Subcutaneous adipose tissue (tissue), 4 donors: ENCODE measurements around the gene AMACR. TPM values are rescaled to one million over a fixed set of nuclear protein-coding genes. Genes with fewer than 3 reads are reported as not detected.

Experiments
- total RNA-seq, 4 donors: library from RNA; depleted of rRNA; stranded (reverse); fragments of >200 nt; gene quantifications; one replicate each; pipeline ENCODE4 v1.1.0, GENCODE V29; 2016
- TF ChIP-seq, protein P1 (sequence below): fragments of 450-650 bp; IDR thresholded peaks from one replicate; pipeline ENCODE4 v1.5.1; 2016; ENCODE audit warnings: low read depth, mild to moderate bottlenecking, control low read depth, antibody characterized with exemption, moderate library complexity

The AMACR gene
- total RNA-seq, 4 donors from 2014 or later: 5.1 to 15.4 (median 7.0) TPM

DNA sequence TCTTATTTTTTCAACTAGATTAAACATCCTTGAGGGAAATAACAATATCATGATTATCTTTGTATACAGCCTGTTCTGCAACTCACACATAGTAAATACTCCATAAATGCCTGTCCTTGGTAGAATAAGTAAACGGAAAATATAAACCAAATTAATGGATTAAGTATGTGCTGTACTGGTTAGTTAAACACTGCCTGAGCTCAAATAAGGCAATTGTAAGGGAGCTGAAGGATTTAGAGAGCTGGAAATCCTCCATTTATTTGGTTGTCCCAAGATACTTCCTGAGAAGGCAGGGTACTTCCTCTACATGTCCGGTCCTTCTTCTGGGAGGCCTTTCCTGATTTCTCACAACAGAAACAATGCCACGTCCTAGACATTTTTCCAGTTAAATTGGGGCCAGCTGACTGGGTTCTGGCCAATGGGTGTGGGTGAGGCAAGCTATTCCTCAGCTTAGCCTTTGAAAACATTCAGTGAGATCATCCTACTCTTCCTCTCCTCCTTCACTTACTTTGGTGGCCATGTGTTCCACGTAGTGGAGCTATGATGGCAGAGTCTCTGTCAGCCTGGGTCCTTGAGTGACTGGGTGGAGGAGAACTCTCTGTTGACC is 43.6 kb upstream of the AMACR start:
- TF ChIP-seq, protein P1, sequence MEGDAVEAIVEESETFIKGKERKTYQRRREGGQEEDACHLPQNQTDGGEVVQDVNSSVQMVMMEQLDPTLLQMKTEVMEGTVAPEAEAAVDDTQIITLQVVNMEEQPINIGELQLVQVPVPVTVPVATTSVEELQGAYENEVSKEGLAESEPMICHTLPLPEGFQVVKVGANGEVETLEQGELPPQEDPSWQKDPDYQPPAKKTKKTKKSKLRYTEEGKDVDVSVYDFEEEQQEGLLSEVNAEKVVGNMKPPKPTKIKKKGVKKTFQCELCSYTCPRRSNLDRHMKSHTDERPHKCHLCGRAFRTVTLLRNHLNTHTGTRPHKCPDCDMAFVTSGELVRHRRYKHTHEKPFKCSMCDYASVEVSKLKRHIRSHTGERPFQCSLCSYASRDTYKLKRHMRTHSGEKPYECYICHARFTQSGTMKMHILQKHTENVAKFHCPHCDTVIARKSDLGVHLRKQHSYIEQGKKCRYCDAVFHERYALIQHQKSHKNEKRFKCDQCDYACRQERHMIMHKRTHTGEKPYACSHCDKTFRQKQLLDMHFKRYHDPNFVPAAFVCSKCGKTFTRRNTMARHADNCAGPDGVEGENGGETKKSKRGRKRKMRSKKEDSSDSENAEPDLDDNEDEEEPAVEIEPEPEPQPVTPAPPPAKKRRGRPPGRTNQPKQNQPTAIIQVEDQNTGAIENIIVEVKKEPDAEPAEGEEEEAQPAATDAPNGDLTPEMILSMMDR: no peak

DNA sequence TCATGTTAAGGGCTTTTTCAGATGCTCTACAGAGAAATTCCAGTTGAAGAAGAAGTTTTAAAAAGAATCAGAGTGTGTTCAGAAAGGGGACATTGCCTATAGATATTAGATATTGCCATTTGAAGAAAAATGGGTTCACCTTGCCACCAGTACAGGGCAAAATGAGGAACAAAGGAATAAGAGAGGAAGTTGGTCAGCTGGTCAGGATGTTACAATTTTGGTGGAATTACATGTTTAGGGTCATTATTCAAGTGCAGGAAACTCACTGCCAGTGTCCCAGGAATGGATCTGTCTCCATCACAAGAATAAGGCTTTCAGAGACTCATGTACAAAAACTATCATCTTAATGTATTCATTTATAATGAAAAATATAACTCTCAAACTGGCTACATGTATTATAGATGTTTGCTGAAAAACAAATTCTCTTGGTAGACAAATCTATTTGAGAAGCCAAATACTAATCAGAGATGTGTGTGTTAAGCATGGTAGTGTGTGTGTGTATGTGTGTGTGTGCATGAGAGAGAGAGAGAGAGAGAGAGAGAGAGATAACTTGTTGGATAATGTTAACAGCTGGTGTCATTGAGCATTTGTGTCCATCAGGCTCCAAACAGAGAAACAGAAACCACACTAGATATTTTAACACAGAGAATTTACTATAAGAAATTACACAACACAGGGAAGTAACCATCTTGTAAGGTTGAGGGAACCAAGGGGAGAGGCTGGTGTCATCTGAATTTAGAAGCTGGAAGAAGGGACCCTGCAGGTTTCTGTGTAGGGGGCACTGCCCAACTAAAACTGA is 40.1 kb upstream of the AMACR start:
- TF ChIP-seq, protein P1: no peak

DNA sequence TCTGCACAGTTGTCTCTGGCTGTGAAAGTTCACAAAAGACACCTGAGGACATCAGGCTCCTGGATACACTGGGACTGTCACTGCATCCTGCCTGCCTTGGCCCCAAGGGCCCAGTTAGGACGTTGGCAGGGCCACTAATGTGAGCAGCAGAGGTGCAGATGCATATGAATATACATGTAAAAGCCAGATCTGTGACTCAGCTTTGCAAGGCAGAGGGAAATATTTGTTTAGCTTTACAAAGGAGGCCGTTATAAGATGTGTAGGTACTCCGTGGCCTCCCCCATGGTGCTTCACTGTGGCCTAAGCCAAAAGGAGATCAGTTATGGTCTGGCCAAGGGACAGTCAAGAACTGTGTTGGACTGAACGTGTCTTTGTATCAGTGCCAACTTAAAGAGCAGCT is 39.3 kb upstream of the AMACR start:
- TF ChIP-seq, protein P1: no peak

DNA sequence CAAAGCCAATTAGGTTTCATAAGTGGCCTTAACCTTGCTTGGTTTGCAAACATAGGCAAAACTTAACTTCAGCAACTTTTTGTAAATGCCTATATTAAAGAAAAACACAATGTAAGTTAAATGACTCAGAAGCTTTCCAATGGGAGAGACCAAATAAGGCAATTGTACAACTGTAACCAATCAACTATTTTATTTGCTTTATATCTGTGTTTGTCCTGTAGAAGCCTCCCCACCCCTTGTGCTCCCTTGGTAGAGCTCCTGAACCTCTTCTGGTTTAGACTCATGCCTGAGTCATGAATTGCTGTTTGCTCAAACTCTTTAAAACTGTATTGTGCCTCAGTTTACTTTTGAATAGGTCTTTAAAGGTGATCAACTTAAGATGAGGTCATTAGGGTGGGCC is 38.1 kb upstream of the AMACR start:
- TF ChIP-seq, protein P1: no peak

DNA sequence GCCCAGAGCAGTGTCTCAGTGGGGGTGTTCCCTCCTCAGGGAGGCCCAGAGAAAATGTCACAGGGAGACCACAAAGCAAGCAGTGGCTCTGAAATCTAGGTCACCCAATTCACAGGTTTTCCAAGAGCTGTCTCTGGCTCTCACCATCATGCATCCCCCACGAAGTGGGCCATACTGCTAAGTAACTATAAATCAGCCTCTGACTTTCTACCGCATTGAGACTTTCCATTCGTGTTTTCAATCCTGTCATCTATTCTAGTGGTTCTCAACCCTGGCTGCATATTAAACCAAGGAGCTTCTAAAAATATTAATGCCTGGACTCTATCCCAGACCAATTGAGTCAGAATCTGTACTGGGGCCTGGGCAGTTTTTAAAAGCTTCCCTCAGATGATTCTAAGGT is 37.2 kb upstream of the AMACR start:
- TF ChIP-seq, protein P1: no peak

DNA sequence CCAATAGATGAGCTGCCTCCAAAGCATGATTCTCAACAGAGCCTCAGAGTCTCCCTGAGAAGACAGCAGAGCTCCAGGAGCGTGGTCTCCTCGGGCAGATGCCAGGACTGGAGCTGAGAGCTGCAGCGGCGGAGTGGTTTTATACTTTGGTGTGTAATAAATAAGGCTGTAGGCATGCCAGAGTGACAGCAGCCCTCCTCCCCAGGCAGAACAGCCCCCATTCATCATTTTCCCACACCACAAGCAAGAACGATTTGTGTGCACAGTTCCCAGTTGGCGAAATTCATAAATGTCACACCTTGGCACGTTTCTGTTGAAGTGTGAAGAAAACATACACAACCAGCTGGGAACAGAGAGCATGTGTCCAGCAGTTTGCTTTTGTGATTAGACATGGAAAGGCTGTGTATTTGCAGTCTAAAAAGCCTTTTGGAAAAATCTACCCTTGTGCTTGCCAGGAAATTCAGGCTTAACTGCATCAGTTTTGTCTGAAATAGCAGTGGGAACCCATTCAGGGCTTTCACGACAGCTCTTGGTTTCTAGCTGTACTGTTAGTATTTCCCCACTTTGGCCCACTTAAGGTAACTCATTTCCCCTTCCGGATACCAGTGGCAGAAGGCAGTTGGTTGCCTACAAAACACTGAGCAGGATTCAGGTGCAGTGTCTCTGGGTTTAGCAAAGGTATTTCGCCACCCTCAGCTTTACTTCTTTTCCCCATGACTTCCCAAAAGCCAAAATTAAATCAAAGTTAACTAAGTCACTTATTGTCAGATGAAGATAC is 35.4 kb upstream of the AMACR start, which contains the start of gene C1QTNF3:
C1QTNF3 (minus strand) TSS at position 115 of the 778 bp plus-strand sequence; CDS start at position 27, 88 bp downstream.
- TF ChIP-seq, protein P1: no peak

DNA sequence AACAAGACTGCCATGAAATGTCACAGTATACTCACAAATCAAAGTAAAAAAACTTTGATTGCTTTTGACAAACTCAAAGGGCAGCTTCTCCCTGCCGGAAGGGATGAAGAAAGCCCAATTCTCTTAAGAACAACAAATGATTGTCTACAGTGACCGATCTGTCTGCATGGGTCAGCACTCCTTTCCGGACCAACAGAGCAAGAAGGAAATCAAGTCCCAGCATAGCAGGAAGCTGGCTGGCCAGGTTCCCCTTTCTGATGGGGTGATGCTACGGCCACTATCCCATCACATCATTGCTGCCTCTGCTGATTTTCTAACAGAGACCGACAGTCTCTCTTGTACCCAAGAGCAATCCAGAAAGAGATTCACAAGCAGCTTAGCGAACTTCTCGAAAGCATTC is 34.5 kb upstream of the AMACR start:
- TF ChIP-seq, protein P1: no peak
